Spleen (tissue), 13 donors: ENCODE results near the gene ATP5ME. TPM values are rescaled to one million over a fixed set of nuclear protein-coding genes. Genes with fewer than 3 reads are reported as not detected.
A peak's percentile ranks its signal among the peaks of the same experiment; 100 is the strongest.

Source experiments
- DNase-seq: peaks from one replicate; pipeline ENCODE4 v3.0.0-alpha.2; 2020
- H3K27ac ChIP-seq, 8 donors: fragments of 200-600 bp; sonication (generic) in 7 of 8; 1 replicate in 4 of 8; 2 replicates in 4 of 8; pipeline versions ENCODE4 v1.5.0 to v1.8.0; 2016 to 2021; ENCODE audit warnings: inconsistent platforms in 4 of 8, mild to moderate bottlenecking in 4 of 8, moderate library complexity in 1 of 8
- H3K27me3 ChIP-seq, 7 donors: fragments of 200-600 bp; sonication (generic) in 6 of 7; replicated peaks in 1 of 7; 1 replicate in 4 of 7; 2 replicates in 3 of 7; pipeline versions ENCODE4 v1.5.0 to v1.8.0; 2016 to 2021; ENCODE audit warnings: inconsistent platforms in 3 of 7, mild to moderate bottlenecking in 1 of 7
- H3K36me3 ChIP-seq, 6 donors: fragments of 200-600 bp; sonication (generic) in 5 of 6; 1 replicate in 4 of 6; 2 replicates in 2 of 6; pipeline versions ENCODE4 v1.5.0 to v1.8.0; 2016 to 2021; ENCODE audit warnings: inconsistent platforms in 2 of 6
- H3K4me1 ChIP-seq, 6 donors: fragments of 200-600 bp; sonication (generic) in 5 of 6; 1 replicate in 3 of 6; 2 replicates in 3 of 6; pipeline versions ENCODE4 v1.5.0 to v1.8.0; 2016 to 2021; ENCODE audit warnings: inconsistent platforms in 3 of 6
- H3K4me3 ChIP-seq, 8 donors: fragments of 200-600 bp; sonication (generic) in 7 of 8; 1 replicate in 4 of 8; 2 replicates in 4 of 8; pipeline versions ENCODE4 v1.5.0 to v1.8.0; 2016 to 2021; ENCODE audit warnings: inconsistent platforms in 4 of 8, mild to moderate bottlenecking in 4 of 8, moderate library complexity in 2 of 8
- H3K9me3 ChIP-seq, 8 donors: fragments of 200-600 bp; sonication (generic) in 7 of 8; 1 replicate in 4 of 8; 2 replicates in 4 of 8; pipeline versions ENCODE4 v1.5.0 to v1.8.0; 2016 to 2021; ENCODE audit warnings: inconsistent platforms in 4 of 8
- CTCF ChIP-seq, 11 experiments: fragments of 200-600 bp in 7 of 11; fragments of 450-650 bp in 4 of 11; sonication (generic) in 4 of 11; IDR thresholded peaks in 8 of 11; conservative IDR thresholded peaks in 3 of 11; 1 replicate in 7 of 11; 2 replicates in 4 of 11; pipeline versions ENCODE4 v1.4.0 to v1.8.0; 2016 to 2021; ENCODE audit warnings: antibody characterized with exemption in 11 of 11, inconsistent platforms in 4 of 11, mild to moderate bottlenecking in 1 of 11
- POLR2A ChIP-seq, 3 donors: fragments of 450-650 bp; IDR thresholded peaks; one replicate each; pipeline ENCODE4 v1.5.1; 2017; ENCODE audit warnings: antibody characterized with exemption in 3 of 3, mild to moderate bottlenecking in 1 of 3
- POLR2AphosphoS5 ChIP-seq, 3 donors: sonication (generic); formaldehyde crosslinking; IDR thresholded peaks; one replicate each; pipeline ENCODE4 v1.5.1; 2017; ENCODE audit warnings: antibody characterized with exemption in 3 of 3
- WGBS, 5 donors: extraction: QIAGEN DNeasy Blood & Tissue Kit in 3 of 5; methylation state at CpG; one replicate each; pipeline versions ENCODE4 v1.1.5 to v1.1.7; 2013 to 2018; 5-methylcytosine and 5-hydroxymethylcytosine counted together
- intact Hi-C: fragments of 100-400 bp; cut with DNase I; formaldehyde crosslinking; loops from one replicate; pipeline ENCODE4 v1.15.0; 2023; ENCODE audit warnings: low total_unique reads
- long read RNA-seq, 2 donors: transcript quantifications; one replicate each; lab custom pipeline, GENCODE V29; 2026
- polyA plus RNA-seq, 3 donors: library from polyadenylated mRNA; stranded (reverse); fragments of 200-250 nt; gene quantifications; one replicate each; pipeline ENCODE4 v1.2.1, GENCODE V29; 2013
- total RNA-seq, 7 donors: library from RNA; depleted of rRNA in 3 of 7; stranded (reverse); fragments of >200 nt in 3 of 7; fragmentation: NEBNext Ultra II Directional in 4 of 7; extraction: Animal tissue kit (Norgen Biotek cat#: 25700) in 4 of 7; gene quantifications; one replicate each; pipeline versions ENCODE4 v1.1.0 to v1.2.1, GENCODE V29; 2016 to 2021
- donor health status: healthy with polysubstance abuse.
- donor health status: DM: no; HTN: no; CAD: no; lungs with moderate emphysema.
- donor health status: DM: no; HTN: no; CAD: no.
- donor health status: Bipolar disorder and iron deficiency.
- donor health status: healthy.
- donor health status: DM: no; HTN: no; CAD: no.
- donor health status: DM: yes; HTN: yes; CAD: no.

Gene ATP5ME
- total RNA-seq, result 100 to 1,000 TPM in 4 of 7 donors, 10 to 100 TPM in 3; 51.7 to 187 (median 160) TPM
- 100 to 1,000 TPM; 444 to 497 (median 461) TPM for polyA plus RNA-seq
- long read RNA-seq, donor 1, transcript ATP5ME-204 (2 exons, 247 nt), result minor isoform, 11 of 199 reads
- long read RNA-seq, donor 1, transcript ATP5ME-201 (4 exons, 365 nt), result major isoform, 146 of 199 reads
- long read RNA-seq, donor 1, transcript ATP5ME-205 (3 exons, 393 nt), result minor isoform, 19 of 199 reads
- long read RNA-seq, donor 1, partial matches to known transcripts, result 0 of 199 reads
- long read RNA-seq, donor 1, other reads (novel, unspliced or antisense), result 19 of 199 reads
- long read RNA-seq, donor 2, transcript ATP5ME-202 (3 exons, 300 nt), result minor isoform, 6 of 181 reads
- long read RNA-seq, donor 2, transcript ATP5ME-201 (4 exons, 365 nt), result major isoform, 154 of 181 reads
- long read RNA-seq, donor 2, transcript ATP5ME-205 (3 exons, 393 nt), result minor isoform, 10 of 181 reads
- long read RNA-seq, donor 2, transcript ATP5ME-204 (2 exons, 247 nt), result minor isoform, 11 of 181 reads
- long read RNA-seq, donor 2, partial matches to known transcripts, result 0 of 181 reads
- long read RNA-seq, donor 2, other reads (novel, unspliced or antisense), result 0 of 181 reads

DNA sequence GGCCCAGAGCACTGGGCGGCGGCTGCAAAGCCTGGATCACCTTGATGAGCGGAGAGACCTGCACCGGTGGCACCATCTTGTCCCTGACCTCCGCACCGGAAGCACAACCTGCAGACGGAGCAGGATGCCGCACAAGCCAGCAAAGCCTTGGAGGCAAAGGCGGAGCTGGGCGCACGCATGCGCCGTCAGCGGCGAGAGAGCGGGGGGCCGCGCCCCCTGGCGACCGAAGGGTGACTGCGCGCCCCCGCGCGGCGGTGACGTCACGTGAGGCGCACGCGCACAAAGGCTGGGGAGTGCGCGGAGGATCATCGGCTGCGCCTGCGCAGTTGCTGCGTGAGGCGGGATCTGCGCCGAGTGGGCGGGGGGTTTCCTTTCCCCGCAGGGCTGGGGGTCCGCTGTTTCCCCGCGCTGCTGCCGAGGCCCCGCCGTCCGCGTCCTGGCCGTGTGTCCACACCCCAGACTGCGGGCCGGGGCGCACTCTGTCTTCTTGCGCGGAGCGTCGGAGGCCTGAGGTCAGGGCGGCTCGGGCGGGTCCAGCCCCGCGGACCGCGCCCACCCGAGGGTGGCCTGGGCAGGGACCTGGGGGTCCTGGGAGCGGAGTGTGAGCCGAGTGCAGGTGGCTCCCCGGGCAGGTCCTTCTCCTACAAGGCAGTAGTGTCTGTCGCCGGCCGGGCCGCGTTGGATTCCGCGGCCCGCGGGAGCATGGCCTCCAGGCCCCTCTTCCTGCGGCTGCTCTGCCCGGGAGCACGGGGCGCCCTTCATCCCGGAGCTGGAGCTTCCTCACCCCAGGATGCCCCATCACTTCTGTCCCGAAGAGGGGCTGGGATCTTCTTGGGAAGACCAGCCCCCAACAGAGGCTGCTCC lies at the start of gene ATP5ME, which contains the start of gene MYL5:
TSS of gene ATP5ME (minus strand) at position 105 of the 864 bp plus-strand sequence. CDS start at position 76, 29 bp downstream.
TSS of gene MYL5 (plus strand) at position 371 of the 864 bp plus-strand sequence. CDS start 3,485 bp downstream, outside the sequence.
- TF ChIP-seq POLR2A (IDR thresholded peaks at IDR 0.05), result peak; percentile 39 to 61 (median 46)
- TF ChIP-seq POLR2AphosphoS5 (IDR thresholded peaks at IDR 0.05), result peak; percentile 95 to 97 (median 96)
- TF ChIP-seq CTCF (IDR thresholded peaks at IDR 0.05 in 8 of 11, conservative IDR thresholded peaks at IDR 0.05 in 3 of 11), result peak; percentile 95 to 99 (median 98)
- WGBS, 5 donors, result 0 to 1% (median 0%) methylated on average over 23 to 84 of the region's 84 CpGs
- H3K27ac ChIP-seq, result peak within 1 kb of the TSS; percentile 93 to 99 (median 97)
- intact Hi-C loops, result no loop called here
- peak; percentile 100 for DNase-seq
- H3K4me1 ChIP-seq, result peaks cover 19 to 45% (median 36%) of the 10 kb centered on the region in 6 donors
- H3K4me3 ChIP-seq, result peak within 1 kb of the TSS; percentile 55 to 89 (median 81)
- no peaks in the 10 kb centered on the region for H3K27me3 ChIP-seq
- H3K9me3 ChIP-seq, result no peaks in the 10 kb centered on the region
- peaks cover 0 to 34% (median 26%) of the 10 kb centered on the region in 6 donors for H3K36me3 ChIP-seq

DNA sequence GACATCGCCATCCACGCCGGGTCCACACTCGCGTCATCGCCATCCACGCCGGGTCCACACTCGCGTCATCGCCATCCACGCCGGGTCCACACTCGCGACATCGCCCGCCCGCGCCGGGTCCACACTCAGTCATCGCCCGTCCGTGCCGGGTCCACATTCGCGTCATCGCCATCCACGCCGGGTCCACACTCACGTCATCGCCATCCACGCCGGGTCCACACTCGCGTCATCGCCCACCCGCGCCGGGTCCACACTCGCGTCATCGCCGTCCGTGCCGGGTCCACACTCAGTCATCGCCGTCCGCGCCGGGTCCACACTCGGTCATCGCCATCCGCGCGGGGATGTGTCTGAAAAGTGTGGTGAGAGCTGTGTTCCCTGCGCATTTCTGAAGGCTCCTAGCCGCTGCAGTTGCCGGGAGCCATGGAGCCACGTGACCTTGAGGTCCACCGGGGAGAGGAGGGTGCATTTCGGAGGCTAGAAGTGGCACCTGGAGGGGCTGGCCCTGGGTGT lies 48.8 kb upstream of the ATP5ME start:
- H3K36me3 ChIP-seq, result peaks cover 0 to 47% (median 4%) of the 10 kb centered on the region in 6 donors
- no peak overlapping the region for H3K4me3 ChIP-seq
- WGBS, 5 donors, result 95 to 99% (median 98%) methylated on average over 59 to 61 of the region's 61 CpGs
- H3K27me3 ChIP-seq, result no peaks in the 10 kb centered on the region
- intact Hi-C loops, result no loop called here
- no peak overlapping the region for H3K27ac ChIP-seq
- no peak for DNase-seq
- H3K9me3 ChIP-seq, result no peaks in the 10 kb centered on the region
- TF ChIP-seq POLR2A (IDR thresholded peaks at IDR 0.05) (no peak), CTCF (IDR thresholded peaks at IDR 0.05 in 8 of 11, conservative IDR thresholded peaks at IDR 0.05 in 3 of 11) (no peak), POLR2AphosphoS5 (IDR thresholded peaks at IDR 0.05) (no peak)
- H3K4me1 ChIP-seq, result peaks cover 2 to 89% (median 34%) of the 10 kb centered on the region in 6 donors

DNA sequence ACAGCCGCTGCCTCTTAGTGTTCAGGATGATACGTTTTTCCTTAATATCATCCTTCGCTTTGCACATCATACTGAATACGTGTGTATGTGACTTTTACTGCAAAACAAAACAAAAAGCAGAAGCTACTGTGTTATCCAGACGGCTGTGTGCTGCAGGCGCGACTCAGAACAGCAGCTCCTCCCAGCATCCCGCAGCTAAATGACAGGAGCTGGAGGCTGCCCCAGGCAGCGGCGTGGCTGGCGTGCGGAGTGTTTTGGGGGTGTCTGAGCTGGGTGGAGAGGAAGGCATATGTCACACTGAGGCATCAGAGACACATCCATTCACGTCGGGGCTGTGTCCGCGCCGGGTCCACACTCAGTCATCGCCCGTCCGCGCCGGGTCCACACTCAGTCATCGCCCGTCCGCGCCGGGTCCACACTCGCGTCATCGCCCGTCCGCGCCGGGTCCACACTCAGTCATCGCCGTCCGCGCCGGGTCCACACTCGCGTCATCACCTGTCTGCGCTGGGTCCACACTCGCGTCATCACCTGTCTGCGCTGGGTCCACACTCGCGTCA lies 48.2 kb upstream of the ATP5ME start:
- Histone ChIP-seq H3K4me1 (peaks cover 2 to 89% (median 35%) of the 10 kb centered on the region in 6 donors), H3K36me3 (peaks cover 0 to 47% (median 4%) of the 10 kb centered on the region in 6 donors), H3K9me3 (no peaks in the 10 kb centered on the region), H3K27ac (peak overlapping the region in 4 of 8 donors; percentile 42 to 69 (median 62)), H3K27me3 (no peaks in the 10 kb centered on the region), H3K4me3 (no peak overlapping the region)
- no peak for DNase-seq
- no peak for TF ChIP-seq POLR2A (IDR thresholded peaks at IDR 0.05)
- TF ChIP-seq CTCF (IDR thresholded peaks at IDR 0.05 in 8 of 11, conservative IDR thresholded peaks at IDR 0.05 in 3 of 11), result no peak
- TF ChIP-seq POLR2AphosphoS5 (IDR thresholded peaks at IDR 0.05), result no peak
- 93 to 95% (median 95%) methylated on average over 42 to 47 of the region's 47 CpGs for WGBS, 5 donors
- intact Hi-C loops, result no loop called here
